AG04450 (cell line): Measurements from ENCODE around the gene GTPBP10. TPM values are rescaled to one million over a fixed set of nuclear protein-coding genes. Genes with fewer than 3 reads are reported as not detected.
A peak's percentile ranks its signal among the peaks of the same experiment; 100 is the strongest.

Source experiments
- CTCF ChIA-PET: fragments of 300-600, 350-600 bp; formaldehyde crosslinking; extraction: SDS; loops from one replicate; lab custom pipeline; 2022; ENCODE audit warnings: antibody characterized with exemption, inconsistent platforms; lab: Charles Lee
- POLR2A ChIA-PET: fragments of 350-600 bp; formaldehyde crosslinking; extraction: SDS; loops from one replicate; lab custom pipeline; 2021; ENCODE audit warnings: antibody characterized with exemption, inconsistent platforms; lab: Yijun Ruan, JAX
- DNase-seq: peaks from one replicate; pipeline ENCODE4 v3.0.0-alpha.2; 2011; ENCODE audit warnings: low read depth, low spot score
- H3K27ac ChIP-seq: one replicate; pipeline ENCODE4 v1.5.1; 2012; ENCODE audit warnings: low read depth, low read length, control low read depth
- H3K27me3 ChIP-seq: one replicate; pipeline ENCODE4 v1.6.0; 2012; ENCODE audit warnings: low read length; ENCODE audit not compliant: control insufficient read depth, insufficient read depth
- H3K4me3 ChIP-seq: 2 replicates; pipeline ENCODE4 v1.5.1; 2011; ENCODE audit warnings: mild to moderate bottlenecking, low read depth, low read length, control low read depth
- H3K9me3 ChIP-seq: 2 replicates; pipeline ENCODE4 v1.5.1; 2012; ENCODE audit warnings: low read length; ENCODE audit not compliant: control insufficient read depth, insufficient read depth
- polyA plus RNA-seq: library from polyadenylated mRNA; depleted of rRNA; stranded (reverse); fragments of >200 nt; gene quantifications from 2 replicates; pipeline ENCODE4 v1.2.3, GENCODE V29; 2011
- TF ChIP-seq, protein P1 (sequence below): IDR thresholded peaks from 2 replicates; pipeline ENCODE4 v1.5.1; 2011; ENCODE audit warnings: low read depth, low read length, control low read depth, inconsistent platforms

Gene GTPBP10
- polyA plus RNA-seq, 1 experiment, result 30.0 TPM

DNA sequence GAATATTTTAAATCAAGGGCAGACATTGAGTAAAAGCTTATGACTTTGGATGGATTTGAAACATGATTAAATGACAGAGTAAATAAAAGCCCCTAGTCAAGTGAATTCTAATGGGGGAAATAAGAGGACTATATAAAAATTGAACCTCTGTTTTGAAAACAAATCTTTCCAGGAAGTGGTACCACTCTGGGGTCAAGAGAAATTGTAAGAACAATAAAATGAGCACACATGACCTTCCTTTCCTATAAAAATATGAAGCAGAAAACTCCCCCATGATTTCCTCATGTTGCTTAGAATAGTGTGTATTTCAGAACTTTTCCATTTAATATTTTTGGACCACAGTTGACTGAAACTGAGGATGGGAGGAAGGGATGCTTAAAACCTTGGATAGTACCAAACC, 44.4 kb downstream of the GTPBP10 start:
- ChIA-PET POLR2A (no interaction called here), CTCF (interaction anchor here (0.6 to 1.7 kb wide), 3 partner anchors 9 to 620 kb away, joined by 3 to 6 read pairs (median 6); no protein-coding TSS in a partner anchor)
- H3K4me3 ChIP-seq, result no peak overlapping the region
- no peaks in the 10 kb centered on the region for H3K27me3 ChIP-seq
- H3K9me3 ChIP-seq, result no peaks in the 10 kb centered on the region; the same call in 1 of the 2 replicates
- TF ChIP-seq, protein P1, sequence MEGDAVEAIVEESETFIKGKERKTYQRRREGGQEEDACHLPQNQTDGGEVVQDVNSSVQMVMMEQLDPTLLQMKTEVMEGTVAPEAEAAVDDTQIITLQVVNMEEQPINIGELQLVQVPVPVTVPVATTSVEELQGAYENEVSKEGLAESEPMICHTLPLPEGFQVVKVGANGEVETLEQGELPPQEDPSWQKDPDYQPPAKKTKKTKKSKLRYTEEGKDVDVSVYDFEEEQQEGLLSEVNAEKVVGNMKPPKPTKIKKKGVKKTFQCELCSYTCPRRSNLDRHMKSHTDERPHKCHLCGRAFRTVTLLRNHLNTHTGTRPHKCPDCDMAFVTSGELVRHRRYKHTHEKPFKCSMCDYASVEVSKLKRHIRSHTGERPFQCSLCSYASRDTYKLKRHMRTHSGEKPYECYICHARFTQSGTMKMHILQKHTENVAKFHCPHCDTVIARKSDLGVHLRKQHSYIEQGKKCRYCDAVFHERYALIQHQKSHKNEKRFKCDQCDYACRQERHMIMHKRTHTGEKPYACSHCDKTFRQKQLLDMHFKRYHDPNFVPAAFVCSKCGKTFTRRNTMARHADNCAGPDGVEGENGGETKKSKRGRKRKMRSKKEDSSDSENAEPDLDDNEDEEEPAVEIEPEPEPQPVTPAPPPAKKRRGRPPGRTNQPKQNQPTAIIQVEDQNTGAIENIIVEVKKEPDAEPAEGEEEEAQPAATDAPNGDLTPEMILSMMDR, result no peak
- DNase-seq, result no peak
- H3K27ac ChIP-seq, result no peak overlapping the region

GRCh38 chr7:90391488-90391887, 45.0 kb downstream of the GTPBP10 start:
- ChIA-PET POLR2A (no interaction called here), CTCF (no interaction called here)
- no peak overlapping the region for H3K4me3 ChIP-seq
- H3K9me3 ChIP-seq, result no peaks in the 10 kb centered on the region; the same call in 1 of the 2 replicates
- TF ChIP-seq, protein P1, result no peak
- H3K27me3 ChIP-seq, result no peaks in the 10 kb centered on the region
- no peak for DNase-seq
- no peak overlapping the region for H3K27ac ChIP-seq

DNA sequence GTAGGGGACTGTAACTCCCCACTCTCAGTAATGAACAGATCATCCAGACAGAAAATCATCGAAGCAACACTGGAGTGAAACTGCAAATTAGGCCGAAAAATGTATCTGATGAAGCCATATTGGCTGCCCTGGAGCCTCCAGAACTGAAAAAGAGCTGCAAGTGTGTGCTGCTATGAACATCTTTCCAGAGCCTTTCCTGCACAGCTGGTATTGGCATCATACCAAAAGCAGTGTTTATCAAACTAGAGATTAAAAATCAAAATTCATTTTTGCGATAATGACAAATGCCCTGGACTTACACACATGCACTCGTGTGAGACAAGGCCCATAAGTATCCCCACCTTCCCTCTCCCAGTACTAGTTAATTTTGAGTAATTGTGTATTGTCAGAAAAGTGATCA, 49.9 kb downstream of the GTPBP10 start:
- ChIA-PET POLR2A (no interaction called here), CTCF (no interaction called here)
- H3K27ac ChIP-seq, result no peak overlapping the region
- TF ChIP-seq, protein P1, result no peak
- no peaks in the 10 kb centered on the region; the same call in 1 of the 2 replicates for H3K9me3 ChIP-seq
- no peak for DNase-seq
- H3K4me3 ChIP-seq, result no peak overlapping the region
- H3K27me3 ChIP-seq, result no peaks in the 10 kb centered on the region

- Histone ChIP-seq H3K27me3 (no peaks in the 10 kb centered on the region), H3K4me3 (no peak overlapping the region), H3K27ac (no peak overlapping the region), H3K9me3 (no peaks in the 10 kb centered on the region)
- TF ChIP-seq, protein P1, result no peak
- ChIA-PET POLR2A (no interaction called here), CTCF (no interaction called here)
- DNase-seq, result no peak
These were observed 55.5 kb downstream of the GTPBP10 start for GRCh38 chr7:90401989-90402388.

GRCh38 chr7:90402785-90403173, 56.3 kb downstream of the GTPBP10 start:
- ChIA-PET CTCF (interaction anchor here (1.0 to 1.2 kb wide), 2 partner anchors 25 to 191 kb away, joined by 4 to 10 read pairs; partner anchors contain the start of gene STEAP2), POLR2A (no interaction called here)
- TF ChIP-seq, protein P1, result no peak
- H3K4me3 ChIP-seq, result peak overlapping the region; percentile 85
- no peak for DNase-seq
- peak overlapping the region; percentile 97 for H3K27ac ChIP-seq
- no peaks in the 10 kb centered on the region for H3K27me3 ChIP-seq
- no peaks in the 10 kb centered on the region for H3K9me3 ChIP-seq
